ENCODE data around the gene ANKS1A.
A peak's percentile ranks its signal among the peaks of the same experiment; 100 is the strongest.

ANKS1A gene

DNA sequence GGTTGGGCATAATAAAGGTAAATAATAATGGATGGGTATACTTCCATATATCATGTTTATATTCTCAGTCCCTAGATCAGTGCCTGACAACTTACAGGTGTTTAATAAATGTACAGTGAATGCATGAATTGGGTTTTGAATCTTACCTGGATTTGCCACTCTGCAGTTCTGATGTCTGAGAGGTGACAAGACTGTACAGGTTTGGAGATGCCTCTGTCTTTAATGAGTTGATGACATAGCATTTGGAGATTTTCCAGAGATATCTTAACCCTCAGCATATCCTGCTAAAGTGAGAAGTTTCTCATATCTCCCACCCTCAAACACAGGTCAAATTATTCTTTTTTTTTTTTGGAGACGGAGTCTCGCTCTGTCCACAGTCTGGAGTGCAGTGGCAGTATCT lies 2.2 kb downstream of the ANKS1A start:
- H3K27me3 ChIP-seq (ENCODE audit: insufficient read depth, low read length, poor library complexity, severe bottlenecking): no peaks in the 10 kb centered on the region
- H3K4me2 ChIP-seq (ENCODE audit: low read depth, low read length, poor library complexity, severe bottlenecking): peak overlapping the region; percentile 80
- H3K4me1 ChIP-seq (ENCODE audit: insufficient read depth, low read length, poor library complexity, severe bottlenecking): peaks cover 48% of the 10 kb centered on the region
- no peak overlapping the region for H2AFZ ChIP-seq (ENCODE audit: low read length)
- H3K9me3 ChIP-seq (ENCODE audit: insufficient read depth, low read depth, low read length): no peaks in the 10 kb centered on the region
- TF ChIP-seq EZH2phosphoT487 (IDR thresholded peaks at IDR 0.05; ENCODE audit: borderline replicate concordance): no peak
- TF ChIP-seq, protein P1, sequence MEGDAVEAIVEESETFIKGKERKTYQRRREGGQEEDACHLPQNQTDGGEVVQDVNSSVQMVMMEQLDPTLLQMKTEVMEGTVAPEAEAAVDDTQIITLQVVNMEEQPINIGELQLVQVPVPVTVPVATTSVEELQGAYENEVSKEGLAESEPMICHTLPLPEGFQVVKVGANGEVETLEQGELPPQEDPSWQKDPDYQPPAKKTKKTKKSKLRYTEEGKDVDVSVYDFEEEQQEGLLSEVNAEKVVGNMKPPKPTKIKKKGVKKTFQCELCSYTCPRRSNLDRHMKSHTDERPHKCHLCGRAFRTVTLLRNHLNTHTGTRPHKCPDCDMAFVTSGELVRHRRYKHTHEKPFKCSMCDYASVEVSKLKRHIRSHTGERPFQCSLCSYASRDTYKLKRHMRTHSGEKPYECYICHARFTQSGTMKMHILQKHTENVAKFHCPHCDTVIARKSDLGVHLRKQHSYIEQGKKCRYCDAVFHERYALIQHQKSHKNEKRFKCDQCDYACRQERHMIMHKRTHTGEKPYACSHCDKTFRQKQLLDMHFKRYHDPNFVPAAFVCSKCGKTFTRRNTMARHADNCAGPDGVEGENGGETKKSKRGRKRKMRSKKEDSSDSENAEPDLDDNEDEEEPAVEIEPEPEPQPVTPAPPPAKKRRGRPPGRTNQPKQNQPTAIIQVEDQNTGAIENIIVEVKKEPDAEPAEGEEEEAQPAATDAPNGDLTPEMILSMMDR (conservative IDR thresholded peaks at IDR 0.05; ENCODE audit: low read length): no peak
- H4K20me1 ChIP-seq (ENCODE audit: insufficient read depth, low read length, poor library complexity, severe bottlenecking): peaks cover 14% of the 10 kb centered on the region
- H3K36me3 ChIP-seq (ENCODE audit: insufficient read depth, low read length): no peaks in the 10 kb centered on the region
- no peaks in the 10 kb centered on the region for H3K9me2 ChIP-seq (replicated peaks; ENCODE audit: low read depth, low read length)
- H3K79me2 ChIP-seq (ENCODE audit: insufficient read depth, low read length): peaks cover 75% of the 10 kb centered on the region
- H3K4me3 ChIP-seq (ENCODE audit: low read length, poor library complexity, severe bottlenecking): peak overlapping the region; percentile 97
- no peak overlapping the region for H3K9ac ChIP-seq (ENCODE audit: low read depth, low read length, poor library complexity, severe bottlenecking)
- H3F3A ChIP-seq (ENCODE audit: low read depth): no peaks in the 10 kb centered on the region

DNA sequence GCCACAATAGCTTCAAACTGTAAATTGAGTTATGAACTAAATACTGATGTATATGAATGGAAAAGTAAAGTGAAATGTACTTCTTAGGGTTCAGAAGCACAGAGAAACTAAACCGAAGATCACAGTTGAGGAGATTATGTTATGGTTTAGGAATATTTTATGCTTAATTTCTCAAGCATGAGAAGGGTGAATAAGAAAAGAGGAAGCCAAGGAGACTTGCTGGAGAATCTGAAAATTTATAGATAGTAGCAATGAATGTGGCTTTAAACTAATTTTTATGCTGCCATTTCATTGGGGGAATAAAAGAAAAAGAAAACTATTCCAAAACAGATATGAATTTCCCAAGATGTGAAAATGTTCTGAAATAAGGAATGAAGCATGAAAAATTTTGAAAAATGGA lies 5.6 kb downstream of the ANKS1A start:
- Histone ChIP-seq H4K20me1 (ENCODE audit: insufficient read depth, low read length, poor library complexity, severe bottlenecking) (peaks cover 23% of the 10 kb centered on the region), H3K9me2 (replicated peaks; ENCODE audit: low read depth, low read length) (no peaks in the 10 kb centered on the region), H2AFZ (ENCODE audit: low read length) (no peak overlapping the region), H3K27me3 (ENCODE audit: insufficient read depth, low read length, poor library complexity, severe bottlenecking) (no peaks in the 10 kb centered on the region), H3K4me2 (ENCODE audit: low read depth, low read length, poor library complexity, severe bottlenecking) (peak overlapping the region; percentile 80), H3K9me3 (ENCODE audit: insufficient read depth, low read depth, low read length) (no peaks in the 10 kb centered on the region), H3K79me2 (ENCODE audit: insufficient read depth, low read length) (peaks cover 71% of the 10 kb centered on the region; the same call in 1 of the 2 replicates), H3K36me3 (ENCODE audit: insufficient read depth, low read length) (no peaks in the 10 kb centered on the region), H3K4me3 (ENCODE audit: low read length, poor library complexity, severe bottlenecking) (peak overlapping the region; percentile 33), H3F3A (ENCODE audit: low read depth) (no peaks in the 10 kb centered on the region), H3K4me1 (ENCODE audit: insufficient read depth, low read length, poor library complexity, severe bottlenecking) (peaks cover 57% of the 10 kb centered on the region), H3K9ac (ENCODE audit: low read depth, low read length, poor library complexity, severe bottlenecking) (no peak overlapping the region)
- no peak for TF ChIP-seq EZH2phosphoT487 (IDR thresholded peaks at IDR 0.05; ENCODE audit: borderline replicate concordance)
- TF ChIP-seq, protein P1 (conservative IDR thresholded peaks at IDR 0.05; ENCODE audit: low read length): no peak

DNA sequence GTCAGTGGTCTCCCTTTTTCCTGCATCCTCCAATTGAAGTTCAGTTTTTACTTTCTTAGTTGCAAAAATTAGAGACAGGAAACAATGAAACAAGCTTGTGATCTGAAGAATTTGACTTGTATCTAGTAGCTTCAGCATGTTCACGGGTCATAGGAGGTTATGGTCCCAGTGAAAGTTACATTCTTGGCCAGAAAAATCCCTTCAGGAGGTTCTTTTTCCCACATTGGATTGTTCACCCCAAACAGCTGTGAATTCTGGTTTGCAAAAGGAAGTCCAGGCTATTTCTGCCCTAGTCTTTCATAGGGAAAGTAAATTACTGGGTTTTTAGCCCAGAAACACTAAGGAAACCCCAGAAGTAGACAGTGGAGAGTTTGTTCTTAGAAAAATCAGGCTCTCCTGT lies 8.1 kb downstream of the ANKS1A start:
- Histone ChIP-seq H4K20me1 (ENCODE audit: insufficient read depth, low read length, poor library complexity, severe bottlenecking) (peaks cover 23% of the 10 kb centered on the region), H3K79me2 (ENCODE audit: insufficient read depth, low read length) (peaks cover 56% of the 10 kb centered on the region; the same call in 1 of the 2 replicates)
- TF ChIP-seq, protein P1 (conservative IDR thresholded peaks at IDR 0.05; ENCODE audit: low read length): no peak
- TF ChIP-seq EZH2phosphoT487 (IDR thresholded peaks at IDR 0.05; ENCODE audit: borderline replicate concordance): no peak

More for the DNA sequence above, 8.1 kb downstream of the ANKS1A start:
- peak overlapping the region; percentile 25 for H3K4me3 ChIP-seq (ENCODE audit: low read length, poor library complexity, severe bottlenecking)
- H3K9me3 ChIP-seq (ENCODE audit: insufficient read depth, low read depth, low read length): no peaks in the 10 kb centered on the region
- peaks cover 36% of the 10 kb centered on the region for H3K4me1 ChIP-seq (ENCODE audit: insufficient read depth, low read length, poor library complexity, severe bottlenecking)
- peak overlapping the region; percentile 56 for H3K4me2 ChIP-seq (ENCODE audit: low read depth, low read length, poor library complexity, severe bottlenecking)
- H3K36me3 ChIP-seq (ENCODE audit: insufficient read depth, low read length): no peaks in the 10 kb centered on the region
- no peaks in the 10 kb centered on the region for H3K9me2 ChIP-seq (replicated peaks; ENCODE audit: low read depth, low read length)
- H3F3A ChIP-seq (ENCODE audit: low read depth): no peaks in the 10 kb centered on the region
- no peak overlapping the region for H2AFZ ChIP-seq (ENCODE audit: low read length)
- no peaks in the 10 kb centered on the region for H3K27me3 ChIP-seq (ENCODE audit: insufficient read depth, low read length, poor library complexity, severe bottlenecking)
- H3K9ac ChIP-seq (ENCODE audit: low read depth, low read length, poor library complexity, severe bottlenecking): no peak overlapping the region

Data from Loucy (cell line).